Astrocyte (in vitro differentiated cells and primary cell): ENCODE data around the gene GJC3. TPM values are rescaled to one million over a fixed set of nuclear protein-coding genes. Genes with fewer than 3 reads are reported as not detected.
"Not testable (repeated sequence)": the region's sequence is repeated elsewhere in the genome, so short reads cannot be mapped to it uniquely, and the experiment has no call there.

Source experiments
- DNase-seq: peaks from one replicate; pipeline ENCODE4 v3.0.0-alpha.2; 2010; ENCODE audit warnings: low read depth
- FAIRE-seq: peaks from 2 replicates; lab custom pipeline; 2011; peaks lifted over from hg19 to GRCh38; lab: Jason Lieb, UNC
- H2AFZ ChIP-seq: 2 replicates; pipeline ENCODE4 v1.6.0; 2012; ENCODE audit warnings: low read depth, low read length, inconsistent platforms
- H3K27ac ChIP-seq: 2 replicates; pipeline ENCODE4 v1.5.1; 2011; ENCODE audit warnings: low read depth, low read length, inconsistent platforms
- H3K27me3 ChIP-seq: 2 replicates; pipeline ENCODE4 v1.6.0; 2011; ENCODE audit warnings: low read length, inconsistent platforms; ENCODE audit not compliant: insufficient read depth
- H3K36me3 ChIP-seq: 2 replicates; pipeline ENCODE4 v1.5.1; 2011; ENCODE audit warnings: low read length, inconsistent platforms; ENCODE audit not compliant: insufficient read depth
- H3K4me1 ChIP-seq: 2 replicates; pipeline ENCODE4 v1.5.1; 2011; ENCODE audit warnings: low read length, inconsistent platforms; ENCODE audit not compliant: insufficient read depth
- H3K4me2 ChIP-seq: 2 replicates; pipeline ENCODE4 v1.6.0; 2012; ENCODE audit warnings: low read length, inconsistent platforms
- H3K4me3 ChIP-seq: 2 replicates; pipeline ENCODE4 v1.5.1; 2011; ENCODE audit warnings: low read depth, mild to moderate bottlenecking, low read length, inconsistent platforms; ENCODE audit not compliant: insufficient read depth
- H3K79me2 ChIP-seq: 2 replicates; pipeline ENCODE4 v1.6.0; 2012; ENCODE audit warnings: mild to moderate bottlenecking, low read length, inconsistent platforms; ENCODE audit not compliant: insufficient read depth
- H3K9ac ChIP-seq: 2 replicates; pipeline ENCODE4 v1.6.0; 2012; ENCODE audit warnings: mild to moderate bottlenecking, low read length, inconsistent platforms
- H3K9me3 ChIP-seq: 2 replicates; pipeline ENCODE4 v1.5.1; 2012; ENCODE audit warnings: low read depth, mild to moderate bottlenecking, low read length, inconsistent platforms; ENCODE audit not compliant: insufficient read depth
- H4K20me1 ChIP-seq: 2 replicates; pipeline ENCODE4 v1.6.0; 2012; ENCODE audit warnings: low read length, inconsistent platforms; ENCODE audit not compliant: insufficient read depth
- H3K27ac Mint-ChIP-seq: one replicate; pipeline ENCODE4 v1.8.0; 2021; ENCODE audit warnings: mild to moderate bottlenecking, mixed read lengths; ENCODE audit not compliant: unreplicated experiment
- H3K27me3 Mint-ChIP-seq: one replicate; pipeline ENCODE4 v1.8.0; 2021; ENCODE audit warnings: low read depth, mixed read lengths; ENCODE audit not compliant: unreplicated experiment
- H3K36me3 Mint-ChIP-seq: one replicate; pipeline ENCODE4 v1.8.0; 2021; ENCODE audit warnings: low read depth, mixed read lengths; ENCODE audit not compliant: unreplicated experiment
- H3K4me1 Mint-ChIP-seq: one replicate; pipeline ENCODE4 v1.8.0; 2021; ENCODE audit warnings: low read depth, mixed read lengths; ENCODE audit not compliant: unreplicated experiment
- H3K4me3 Mint-ChIP-seq: one replicate; pipeline ENCODE4 v1.8.0; 2021; ENCODE audit warnings: mild to moderate bottlenecking, moderate library complexity, mixed read lengths; ENCODE audit not compliant: unreplicated experiment
- H3K9me3 Mint-ChIP-seq: one replicate; pipeline ENCODE4 v1.8.0; 2021; ENCODE audit warnings: mild to moderate bottlenecking, mixed read lengths; ENCODE audit not compliant: unreplicated experiment
- EZH2 ChIP-seq: IDR thresholded peaks from 2 replicates; pipeline ENCODE4 v1.6.1; 2012; ENCODE audit warnings: mild to moderate bottlenecking, low read length, inconsistent platforms; ENCODE audit not compliant: insufficient read depth
- total RNA-seq: library from RNA; stranded (reverse); gene quantifications from 2 replicates; pipeline ENCODE4 v1.2.1, GENCODE V29; 2021
- TF ChIP-seq, protein P1 (sequence below): IDR thresholded peaks from 2 replicates; pipeline ENCODE4 v1.5.1; 2011; ENCODE audit warnings: low read depth, mild to moderate bottlenecking, inconsistent platforms, low read length, moderate library complexity; ENCODE audit not compliant: insufficient read depth

Gene GJC3
- total RNA-seq, 1 donor from 2014 or later: not detected

GRCh38 chr7:99958564-99959227 lies 29.3 kb upstream of the GJC3 start:
- FAIRE-seq (no peak), DNase-seq (no peak)
- no peak overlapping the region for H2AFZ ChIP-seq
- H3K36me3 Mint-ChIP-seq: no peaks in the 10 kb centered on the region
- no peaks in the 10 kb centered on the region for H3K79me2 ChIP-seq
- no peak overlapping the region for H3K27ac Mint-ChIP-seq
- no peaks in the 10 kb centered on the region for H4K20me1 ChIP-seq
- H3K4me2 ChIP-seq: no peak overlapping the region
- H3K4me3 Mint-ChIP-seq: no peak overlapping the region
- no peak overlapping the region for H3K9ac ChIP-seq
- peaks cover 5% of the 10 kb centered on the region for H3K9me3 Mint-ChIP-seq
- H3K27me3 Mint-ChIP-seq: peaks cover 32% of the 10 kb centered on the region
- no peak for TF ChIP-seq EZH2
- TF ChIP-seq, protein P1, sequence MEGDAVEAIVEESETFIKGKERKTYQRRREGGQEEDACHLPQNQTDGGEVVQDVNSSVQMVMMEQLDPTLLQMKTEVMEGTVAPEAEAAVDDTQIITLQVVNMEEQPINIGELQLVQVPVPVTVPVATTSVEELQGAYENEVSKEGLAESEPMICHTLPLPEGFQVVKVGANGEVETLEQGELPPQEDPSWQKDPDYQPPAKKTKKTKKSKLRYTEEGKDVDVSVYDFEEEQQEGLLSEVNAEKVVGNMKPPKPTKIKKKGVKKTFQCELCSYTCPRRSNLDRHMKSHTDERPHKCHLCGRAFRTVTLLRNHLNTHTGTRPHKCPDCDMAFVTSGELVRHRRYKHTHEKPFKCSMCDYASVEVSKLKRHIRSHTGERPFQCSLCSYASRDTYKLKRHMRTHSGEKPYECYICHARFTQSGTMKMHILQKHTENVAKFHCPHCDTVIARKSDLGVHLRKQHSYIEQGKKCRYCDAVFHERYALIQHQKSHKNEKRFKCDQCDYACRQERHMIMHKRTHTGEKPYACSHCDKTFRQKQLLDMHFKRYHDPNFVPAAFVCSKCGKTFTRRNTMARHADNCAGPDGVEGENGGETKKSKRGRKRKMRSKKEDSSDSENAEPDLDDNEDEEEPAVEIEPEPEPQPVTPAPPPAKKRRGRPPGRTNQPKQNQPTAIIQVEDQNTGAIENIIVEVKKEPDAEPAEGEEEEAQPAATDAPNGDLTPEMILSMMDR: no peak
- no peaks in the 10 kb centered on the region for H3K9me3 ChIP-seq
- no peaks in the 10 kb centered on the region for H3K36me3 ChIP-seq
- no peak overlapping the region for H3K27ac ChIP-seq
- no peaks in the 10 kb centered on the region for H3K4me1 Mint-ChIP-seq
- H3K4me1 ChIP-seq: no peaks in the 10 kb centered on the region
- no peak overlapping the region for H3K4me3 ChIP-seq
- H3K27me3 ChIP-seq: no peaks in the 10 kb centered on the region

DNA sequence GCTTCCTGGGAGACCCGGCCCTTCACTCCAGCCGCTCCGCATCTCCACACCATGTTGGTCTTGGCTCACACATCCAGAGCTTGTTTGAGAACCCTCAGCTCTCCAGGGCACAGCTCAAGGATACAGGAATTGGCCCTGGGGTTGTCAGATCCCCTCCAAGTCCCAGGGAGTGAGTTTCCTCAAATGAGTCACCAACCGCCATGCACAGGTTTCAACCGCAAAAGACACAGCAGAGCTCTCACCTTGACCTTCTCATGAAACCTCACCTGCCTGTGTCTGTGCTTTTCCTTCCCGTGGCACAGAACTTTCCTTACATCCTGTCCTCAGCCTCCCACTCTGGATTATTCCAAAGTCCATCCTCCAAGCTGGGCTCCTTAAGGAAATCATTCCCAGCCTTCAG lies 25.8 kb upstream of the GJC3 start:
- H3K36me3 ChIP-seq: no peaks in the 10 kb centered on the region
- no peaks in the 10 kb centered on the region for H3K79me2 ChIP-seq
- H3K27me3 ChIP-seq: no peaks in the 10 kb centered on the region
- FAIRE-seq: no peak
- no peak overlapping the region for H3K4me3 Mint-ChIP-seq
- DNase-seq: no peak
- peaks cover 8% of the 10 kb centered on the region for H3K9me3 Mint-ChIP-seq
- H3K27ac Mint-ChIP-seq: no peak overlapping the region
- no peaks in the 10 kb centered on the region for H3K4me1 ChIP-seq
- H3K36me3 Mint-ChIP-seq: no peaks in the 10 kb centered on the region
- H3K4me1 Mint-ChIP-seq: no peaks in the 10 kb centered on the region
- no peaks in the 10 kb centered on the region for H3K9me3 ChIP-seq
- no peak overlapping the region for H3K27ac ChIP-seq
- no peak for TF ChIP-seq EZH2
- TF ChIP-seq, protein P1: no peak
- H2AFZ ChIP-seq: no peak overlapping the region
- H3K4me3 ChIP-seq: no peak overlapping the region
- H3K27me3 Mint-ChIP-seq: peaks cover 19% of the 10 kb centered on the region
- no peak overlapping the region for H3K4me2 ChIP-seq
- no peak overlapping the region for H3K9ac ChIP-seq
- no peaks in the 10 kb centered on the region for H4K20me1 ChIP-seq

DNA sequence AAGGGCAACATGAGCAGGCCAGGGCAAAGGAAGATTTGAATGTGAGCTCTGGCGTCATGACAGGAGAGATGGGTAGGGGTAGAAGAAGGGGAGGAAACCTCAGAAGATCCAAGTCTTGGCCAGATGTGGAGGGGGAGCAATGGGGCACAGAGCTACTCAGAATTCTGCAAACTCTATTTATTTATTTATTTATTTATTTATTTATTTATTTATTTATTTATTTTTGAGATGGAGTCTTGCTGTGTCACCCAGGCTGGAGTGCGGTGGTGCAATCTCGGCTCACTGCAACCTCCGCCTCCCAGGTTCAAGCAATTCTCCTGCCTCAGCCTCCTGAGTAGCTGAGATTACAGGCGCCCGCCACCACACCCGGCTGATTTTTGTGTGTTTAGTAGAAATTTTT lies 25.2 kb upstream of the GJC3 start:
- DNase-seq, H3K27ac Mint-ChIP-seq, H3K9me3 ChIP-seq, H3K27ac ChIP-seq, H3K9ac ChIP-seq, FAIRE-seq, H3K4me1 Mint-ChIP-seq, H3K36me3 ChIP-seq, H3K4me3 Mint-ChIP-seq, H3K4me2 ChIP-seq, H3K27me3 ChIP-seq, H4K20me1 ChIP-seq, H3K79me2 ChIP-seq, H3K4me1 ChIP-seq, H3K4me3 ChIP-seq, H2AFZ ChIP-seq, H3K36me3 Mint-ChIP-seq: not testable (repeated sequence)
- peaks cover 19% of the 10 kb centered on the region for H3K27me3 Mint-ChIP-seq
- peaks cover 12% of the 10 kb centered on the region for H3K9me3 Mint-ChIP-seq
